B cell (primary cell): ENCODE results near the gene CNKSR3. TPM values are rescaled to one million over a fixed set of nuclear protein-coding genes. Genes with fewer than 3 reads are reported as not detected.

Experiments used
- ATAC-seq: fragments of 200-7000 bp; cut with Tn5 transposase; one replicate; pipeline ENCODE4 v1.10.0; 2021; ENCODE audit warnings: low read depth, mild to moderate bottlenecking, moderate number of reproducible peaks, moderate library complexity
- CTCF ChIA-PET: fragments of 350-600 bp; sonication (Branson Sonifier 250); formaldehyde crosslinking; loops from one replicate; lab custom pipeline; 2021; ENCODE audit warnings: antibody characterized with exemption, inconsistent platforms; lab: Charles Lee
- POLR2A ChIA-PET: fragments of 350-600 bp; sonication (Branson Sonifier 250); formaldehyde crosslinking; loops from one replicate; lab custom pipeline; 2021; ENCODE audit warnings: antibody characterized with exemption; lab: Charles Lee
- DNase-seq: peaks from one replicate; pipeline ENCODE4 v3.0.0; 2013
- H2AFZ ChIP-seq: 2 replicates; pipeline ENCODE4 v1.6.1; 2012; ENCODE audit warnings: mild to moderate bottlenecking, low read depth, low read length; ENCODE audit not compliant: insufficient read depth, poor library complexity, severe bottlenecking
- H3K27ac ChIP-seq, 2 donors: 1 replicate in 1 of 2; 2 replicates in 1 of 2; pipeline ENCODE4 v1.5.1; 2012 to 2013; ENCODE audit warnings: low read length in 2 of 2, mild to moderate bottlenecking in 2 of 2, moderate library complexity in 1 of 2
- H3K27me3 ChIP-seq, 4 experiments: fragments of 200-600 bp in 1 of 4; sonication (generic) in 1 of 4; replicated peaks in 1 of 4; 1 replicate in 2 of 4; 2 replicates in 2 of 4; pipeline versions ENCODE4 v1.6.1 to v1.7.0; 2013 to 2016; ENCODE audit warnings: low read length in 3 of 4, mild to moderate bottlenecking in 2 of 4, mixed read lengths in 1 of 4, moderate library complexity in 1 of 4; ENCODE audit not compliant: insufficient read depth in 4 of 4, control insufficient read depth in 3 of 4; ENCODE audit errors: control extremely low read depth in 1 of 4
- H3K36me3 ChIP-seq, 2 experiments: replicated peaks in 1 of 2; 1 replicate in 1 of 2; 2 replicates in 1 of 2; pipeline versions ENCODE4 v1.6.1 to v1.7.1; 2013; ENCODE audit warnings: low read length in 1 of 2; ENCODE audit not compliant: insufficient read depth in 2 of 2, control insufficient read depth in 1 of 2; ENCODE audit errors: control extremely low read depth in 1 of 2, extremely low read depth in 1 of 2
- H3K4me1 ChIP-seq, 2 donors: fragments of 200-600 bp in 1 of 2; sonication (generic) in 1 of 2; 1 replicate in 1 of 2; 2 replicates in 1 of 2; pipeline versions ENCODE4 v1.5.1 to v1.6.1; 2013 to 2017; ENCODE audit warnings: low read length in 2 of 2; ENCODE audit not compliant: control insufficient read depth in 2 of 2, insufficient read depth in 2 of 2
- H3K4me2 ChIP-seq: replicated peaks from 2 replicates; pipeline ENCODE3; 2012; ENCODE audit warnings: mild to moderate bottlenecking, low read depth, low read length; ENCODE audit not compliant: poor library complexity, severe bottlenecking
- H3K4me3 ChIP-seq, 5 experiments: fragments of 200-600 bp in 1 of 5; sonication (generic) in 1 of 5; 1 replicate in 3 of 5; 2 replicates in 2 of 5; pipeline versions ENCODE4 v1.5.1 to v1.7.0; 2011 to 2016; ENCODE audit warnings: low read length in 4 of 5, mild to moderate bottlenecking in 4 of 5, low read depth in 2 of 5, control low read depth in 1 of 5, moderate library complexity in 1 of 5; ENCODE audit not compliant: insufficient read depth in 1 of 5; ENCODE audit errors: control extremely low read depth in 1 of 5, extremely low read depth in 1 of 5
- H3K79me2 ChIP-seq: fragments of 200-600 bp; sonication (generic); one replicate; pipeline ENCODE4 v1.6.0; 2016; ENCODE audit warnings: low read length; ENCODE audit not compliant: control insufficient read depth, insufficient read depth
- H3K9ac ChIP-seq: fragments of 200-600 bp; sonication (generic); 2 replicates; pipeline ENCODE4 v1.6.1; 2017; ENCODE audit warnings: mild to moderate bottlenecking, low read length, moderate library complexity
- H3K9me3 ChIP-seq, 3 donors: one replicate each; pipeline versions ENCODE4 v1.6.1 to v1.7.1; 2013; ENCODE audit warnings: low read length in 2 of 3; ENCODE audit not compliant: control insufficient read depth in 2 of 3, insufficient read depth in 1 of 3; ENCODE audit errors: control extremely low read depth in 1 of 3
- H4K20me1 ChIP-seq: 2 replicates; pipeline ENCODE4 v1.6.0; 2012; ENCODE audit warnings: mild to moderate bottlenecking, low read length; ENCODE audit not compliant: insufficient read depth, control insufficient read depth, poor library complexity, severe bottlenecking
- H3K27ac Mint-ChIP-seq: one replicate; pipeline ENCODE4 v1.8.0; 2021; ENCODE audit warnings: mixed read lengths
- H3K27me3 Mint-ChIP-seq: one replicate; pipeline ENCODE4 v1.8.0; 2021; ENCODE audit warnings: mixed read lengths
- H3K4me1 Mint-ChIP-seq: one replicate; pipeline ENCODE4 v1.8.0; 2021; ENCODE audit warnings: mixed read lengths
- H3K4me3 Mint-ChIP-seq: one replicate; pipeline ENCODE4 v1.8.0; 2021; ENCODE audit warnings: mixed read lengths
- H3K9me3 Mint-ChIP-seq: one replicate; pipeline ENCODE4 v1.8.0; 2022; ENCODE audit warnings: mixed read lengths; ENCODE audit not compliant: insufficient read depth
- EZH2 ChIP-seq: IDR thresholded peaks from 2 replicates; pipeline ENCODE4 v1.6.1; 2012; ENCODE audit warnings: borderline replicate concordance, low read depth, mild to moderate bottlenecking, moderate library complexity, low read length; ENCODE audit not compliant: insufficient read depth, poor library complexity, severe bottlenecking
- WGBS: methylation state at CpG from one replicate; pipeline ENCODE4 v1.1.5; 2013; ENCODE audit warnings: missing lambda C conversion rate; ENCODE audit not compliant: insufficient coverage; 5-methylcytosine and 5-hydroxymethylcytosine counted together
- intact Hi-C: fragments of 100-400 bp; cut with micrococcal nuclease; formaldehyde crosslinking; loops from one replicate; pipeline ENCODE4 v1.10.0; 2022
- polyA plus RNA-seq: library from polyadenylated mRNA; depleted of rRNA; stranded (reverse); fragments of >200 nt; gene quantifications from 2 replicates; pipeline ENCODE4 v1.2.3, GENCODE V29; 2012
- total RNA-seq, 2 donors: library from RNA; stranded (reverse); fragments of 120-200 nt in 1 of 2; gene quantifications; 1 replicate in 1 of 2; 2 replicates in 1 of 2; pipeline versions ENCODE4 v1.2.3 to v1.2.4, GENCODE V29; 2013 to 2022
- TF ChIP-seq, protein P1 (sequence below): fragments of 200-600 bp; IDR thresholded peaks from one replicate; pipeline ENCODE4 v1.8.0; 2022; ENCODE audit warnings: antibody characterized with exemption, mild to moderate bottlenecking

CNKSR3 gene
- total and polyA plus RNA-seq, 2 donors (not counting 1 experiment from before 2014, with no cell fraction given), result not detected

- no peaks in the 10 kb centered on the region for H3K9me3 Mint-ChIP-seq
- peaks cover 31% of the 10 kb centered on the region for H3K27me3 Mint-ChIP-seq
- ChIA-PET POLR2A (no interaction called here), CTCF (no interaction called here)
- no peaks in the 10 kb centered on the region for H3K79me2 ChIP-seq
- no peak overlapping the region for H3K9ac ChIP-seq
- DNase-seq, result no peak
- no peak for ATAC-seq
- H3K36me3 ChIP-seq, result no peaks in the 10 kb centered on the region
- H3K4me3 Mint-ChIP-seq, result no peak overlapping the region
- H3K27ac ChIP-seq, result no peak overlapping the region
- no peak overlapping the region for H2AFZ ChIP-seq
- H3K4me2 ChIP-seq, result no peak overlapping the region
- WGBS, result 86% methylated on average over 9 of the region's 9 CpGs
- H3K27me3 ChIP-seq, result peaks cover 0 to 7% (median 0%) of the 10 kb centered on the region in 4 experiments
- H3K9me3 ChIP-seq, result no peaks in the 10 kb centered on the region
- TF ChIP-seq, protein P1, sequence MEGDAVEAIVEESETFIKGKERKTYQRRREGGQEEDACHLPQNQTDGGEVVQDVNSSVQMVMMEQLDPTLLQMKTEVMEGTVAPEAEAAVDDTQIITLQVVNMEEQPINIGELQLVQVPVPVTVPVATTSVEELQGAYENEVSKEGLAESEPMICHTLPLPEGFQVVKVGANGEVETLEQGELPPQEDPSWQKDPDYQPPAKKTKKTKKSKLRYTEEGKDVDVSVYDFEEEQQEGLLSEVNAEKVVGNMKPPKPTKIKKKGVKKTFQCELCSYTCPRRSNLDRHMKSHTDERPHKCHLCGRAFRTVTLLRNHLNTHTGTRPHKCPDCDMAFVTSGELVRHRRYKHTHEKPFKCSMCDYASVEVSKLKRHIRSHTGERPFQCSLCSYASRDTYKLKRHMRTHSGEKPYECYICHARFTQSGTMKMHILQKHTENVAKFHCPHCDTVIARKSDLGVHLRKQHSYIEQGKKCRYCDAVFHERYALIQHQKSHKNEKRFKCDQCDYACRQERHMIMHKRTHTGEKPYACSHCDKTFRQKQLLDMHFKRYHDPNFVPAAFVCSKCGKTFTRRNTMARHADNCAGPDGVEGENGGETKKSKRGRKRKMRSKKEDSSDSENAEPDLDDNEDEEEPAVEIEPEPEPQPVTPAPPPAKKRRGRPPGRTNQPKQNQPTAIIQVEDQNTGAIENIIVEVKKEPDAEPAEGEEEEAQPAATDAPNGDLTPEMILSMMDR, result no peak
- no peak overlapping the region for H3K27ac Mint-ChIP-seq
- intact Hi-C loops, result no loop called here
- no peaks in the 10 kb centered on the region for H4K20me1 ChIP-seq
- H3K4me3 ChIP-seq, result no peak overlapping the region
- no peaks in the 10 kb centered on the region for H3K4me1 Mint-ChIP-seq
- H3K4me1 ChIP-seq, result no peaks in the 10 kb centered on the region
Measured at GRCh38 chr6:154500769-154501577, 9.5 kb downstream of the CNKSR3 start.

- intact Hi-C loops, result no loop called here
- H3K79me2 ChIP-seq, result no peaks in the 10 kb centered on the region
- no peak overlapping the region for H2AFZ ChIP-seq
- no peaks in the 10 kb centered on the region for H3K4me1 ChIP-seq
- Mint-ChIP-seq H3K9me3 (no peaks in the 10 kb centered on the region), H3K27ac (no peak overlapping the region), H3K4me1 (no peaks in the 10 kb centered on the region), H3K27me3 (peaks cover 29% of the 10 kb centered on the region), H3K4me3 (no peak overlapping the region)
- no peaks in the 10 kb centered on the region for H3K36me3 ChIP-seq
- no peak overlapping the region for H3K9ac ChIP-seq
- WGBS, result no CpG with 5 or more reads among the region's 4 CpGs
- H3K4me2 ChIP-seq, result no peak overlapping the region
- ChIA-PET POLR2A (no interaction called here), CTCF (no interaction called here)
- no peaks in the 10 kb centered on the region for H4K20me1 ChIP-seq
- no peak for TF ChIP-seq EZH2
- TF ChIP-seq, protein P1, result no peak
- no peak overlapping the region for H3K27ac ChIP-seq
- H3K4me3 ChIP-seq, result no peak overlapping the region
- no peak for ATAC-seq
- H3K9me3 ChIP-seq, result no peaks in the 10 kb centered on the region
- H3K27me3 ChIP-seq, result peaks cover 0 to 7% (median 0%) of the 10 kb centered on the region in 4 experiments
- no peak for DNase-seq
Measured at GRCh38 chr6:154499855-154500589, 10.5 kb downstream of the CNKSR3 start.
